IMR-90 (cell line): Measurements from ENCODE around the gene OR2T35.
"Not testable (repeated sequence)": the region's sequence is repeated elsewhere in the genome, so short reads cannot be mapped to it uniquely, and the experiment has no call there.

Experiments used
- BHLHE40 ChIP-seq: fragments of 150-350 bp; IDR thresholded peaks from 2 replicates; pipeline ENCODE4 v1.6.1; 2016; ENCODE audit warnings: mild to moderate bottlenecking, low read depth, low read length
- FOS ChIP-seq: fragments of 150-350 bp; IDR thresholded peaks from 2 replicates; pipeline ENCODE4 v1.6.1; 2016; ENCODE audit warnings: low read depth, low read length
- MAFK ChIP-seq: IDR thresholded peaks from 2 replicates; pipeline ENCODE4 v1.6.1; 2012; ENCODE audit warnings: low read depth, low read length, improper control_type of control experiment
- MAZ ChIP-seq: IDR thresholded peaks from 2 replicates; pipeline ENCODE4 v1.6.1; 2012; ENCODE audit warnings: low read depth, mild to moderate bottlenecking, low read length, improper control_type of control experiment, moderate library complexity, borderline replicate concordance
- MXI1 ChIP-seq: IDR thresholded peaks from 2 replicates; pipeline ENCODE4 v1.6.1; 2012; ENCODE audit warnings: low read depth, mild to moderate bottlenecking, low read length, moderate library complexity, borderline replicate concordance
- POLR2A ChIP-seq: IDR thresholded peaks from 2 replicates; pipeline ENCODE4 v1.6.1; 2012; ENCODE audit warnings: mild to moderate bottlenecking, low read depth, low read length
- RAD21 ChIP-seq: IDR thresholded peaks from 2 replicates; pipeline ENCODE4 v1.6.1; 2012; ENCODE audit warnings: low read length, improper control_type of control experiment
- RCOR1 ChIP-seq: IDR thresholded peaks from 2 replicates; pipeline ENCODE4 v1.6.1; 2012; ENCODE audit warnings: mild to moderate bottlenecking, low read length, improper control_type of control experiment; ENCODE audit not compliant: insufficient replicate concordance
- RFX5 ChIP-seq: IDR thresholded peaks from 2 replicates; pipeline ENCODE4 v1.8.0; 2012; ENCODE audit warnings: low read depth, mild to moderate bottlenecking, low read length, moderate library complexity
- SMC3 ChIP-seq: fragments of 150-350 bp; IDR thresholded peaks from 2 replicates; pipeline ENCODE4 v1.6.1; 2016; ENCODE audit warnings: low read depth, mild to moderate bottlenecking, antibody characterized with exemption, low read length, moderate library complexity
- TF ChIP-seq, protein P1 (sequence below): conservative IDR thresholded peaks from 2 replicates; pipeline ENCODE4 v1.5.1; 2012; ENCODE audit warnings: mild to moderate bottlenecking, low read depth, low read length, improper control_type of control experiment
- TF ChIP-seq, protein P2 (sequence below): fragments of 150-350 bp; IDR thresholded peaks from 2 replicates; pipeline ENCODE4 v1.6.1; 2017; ENCODE audit warnings: mild to moderate bottlenecking, antibody characterized with exemption, low read length, low read depth
- TF ChIP-seq, protein P3 (sequence below): fragments of 150-350 bp; IDR thresholded peaks from 2 replicates; pipeline ENCODE4 v1.6.1; 2016; ENCODE audit warnings: low read depth, mild to moderate bottlenecking, low read length, moderate library complexity, borderline replicate concordance

DNA sequence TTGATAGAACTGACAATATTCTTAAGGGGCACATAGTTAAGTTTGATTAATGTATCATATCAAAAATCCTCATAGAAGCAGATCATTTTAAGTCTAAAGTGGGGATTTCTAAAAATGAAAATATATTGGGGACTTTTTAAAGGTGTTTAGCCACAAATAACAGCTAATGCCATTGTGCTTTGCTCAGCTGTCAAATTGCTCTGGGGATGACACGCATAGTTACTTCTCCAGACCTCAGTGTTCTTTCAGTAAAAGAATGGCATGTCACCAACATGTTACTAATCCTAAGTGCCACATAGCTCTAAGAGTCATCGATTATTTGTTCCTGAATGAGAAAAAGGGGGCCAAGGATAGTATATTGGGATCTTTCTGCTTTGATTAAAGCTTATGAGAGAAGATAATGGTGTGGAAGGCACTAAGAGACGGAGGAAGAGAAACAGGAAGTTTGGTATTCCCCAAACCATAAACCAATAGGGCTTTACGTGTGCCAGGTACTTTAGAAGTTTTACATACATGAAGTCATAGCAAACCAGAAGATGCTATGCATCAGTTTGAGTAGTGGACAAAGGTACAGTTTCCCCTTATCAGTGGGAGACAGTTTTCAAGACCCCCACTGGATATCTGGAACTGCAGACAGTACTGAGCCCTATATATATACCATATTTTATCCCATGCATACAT lies 2.0 kb downstream of the OR2T35 start:
- TF ChIP-seq MAZ, RAD21, POLR2A, SMC3, MXI1, RCOR1, RFX5, FOS, BHLHE40, MAFK: not testable (repeated sequence)
- TF ChIP-seq, protein P1, sequence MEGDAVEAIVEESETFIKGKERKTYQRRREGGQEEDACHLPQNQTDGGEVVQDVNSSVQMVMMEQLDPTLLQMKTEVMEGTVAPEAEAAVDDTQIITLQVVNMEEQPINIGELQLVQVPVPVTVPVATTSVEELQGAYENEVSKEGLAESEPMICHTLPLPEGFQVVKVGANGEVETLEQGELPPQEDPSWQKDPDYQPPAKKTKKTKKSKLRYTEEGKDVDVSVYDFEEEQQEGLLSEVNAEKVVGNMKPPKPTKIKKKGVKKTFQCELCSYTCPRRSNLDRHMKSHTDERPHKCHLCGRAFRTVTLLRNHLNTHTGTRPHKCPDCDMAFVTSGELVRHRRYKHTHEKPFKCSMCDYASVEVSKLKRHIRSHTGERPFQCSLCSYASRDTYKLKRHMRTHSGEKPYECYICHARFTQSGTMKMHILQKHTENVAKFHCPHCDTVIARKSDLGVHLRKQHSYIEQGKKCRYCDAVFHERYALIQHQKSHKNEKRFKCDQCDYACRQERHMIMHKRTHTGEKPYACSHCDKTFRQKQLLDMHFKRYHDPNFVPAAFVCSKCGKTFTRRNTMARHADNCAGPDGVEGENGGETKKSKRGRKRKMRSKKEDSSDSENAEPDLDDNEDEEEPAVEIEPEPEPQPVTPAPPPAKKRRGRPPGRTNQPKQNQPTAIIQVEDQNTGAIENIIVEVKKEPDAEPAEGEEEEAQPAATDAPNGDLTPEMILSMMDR: not testable (repeated sequence)
- TF ChIP-seq, protein P2, sequence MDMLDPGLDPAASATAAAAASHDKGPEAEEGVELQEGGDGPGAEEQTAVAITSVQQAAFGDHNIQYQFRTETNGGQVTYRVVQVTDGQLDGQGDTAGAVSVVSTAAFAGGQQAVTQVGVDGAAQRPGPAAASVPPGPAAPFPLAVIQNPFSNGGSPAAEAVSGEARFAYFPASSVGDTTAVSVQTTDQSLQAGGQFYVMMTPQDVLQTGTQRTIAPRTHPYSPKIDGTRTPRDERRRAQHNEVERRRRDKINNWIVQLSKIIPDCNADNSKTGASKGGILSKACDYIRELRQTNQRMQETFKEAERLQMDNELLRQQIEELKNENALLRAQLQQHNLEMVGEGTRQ: not testable (repeated sequence)
- TF ChIP-seq, protein P3, sequence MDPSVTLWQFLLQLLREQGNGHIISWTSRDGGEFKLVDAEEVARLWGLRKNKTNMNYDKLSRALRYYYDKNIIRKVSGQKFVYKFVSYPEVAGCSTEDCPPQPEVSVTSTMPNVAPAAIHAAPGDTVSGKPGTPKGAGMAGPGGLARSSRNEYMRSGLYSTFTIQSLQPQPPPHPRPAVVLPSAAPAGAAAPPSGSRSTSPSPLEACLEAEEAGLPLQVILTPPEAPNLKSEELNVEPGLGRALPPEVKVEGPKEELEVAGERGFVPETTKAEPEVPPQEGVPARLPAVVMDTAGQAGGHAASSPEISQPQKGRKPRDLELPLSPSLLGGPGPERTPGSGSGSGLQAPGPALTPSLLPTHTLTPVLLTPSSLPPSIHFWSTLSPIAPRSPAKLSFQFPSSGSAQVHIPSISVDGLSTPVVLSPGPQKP: not testable (repeated sequence)
